ENCODE measurements around the gene FOXO6. TPM values are rescaled to one million over a fixed set of nuclear protein-coding genes. Genes with fewer than 3 reads are reported as not detected.
A peak's percentile ranks its signal among the peaks of the same experiment; 100 is the strongest.

Gene FOXO6
- total RNA-seq, 6 experiments from 2014 or later: 0.12 to 0.55 (median 0.54) TPM; not detected in 3

DNA sequence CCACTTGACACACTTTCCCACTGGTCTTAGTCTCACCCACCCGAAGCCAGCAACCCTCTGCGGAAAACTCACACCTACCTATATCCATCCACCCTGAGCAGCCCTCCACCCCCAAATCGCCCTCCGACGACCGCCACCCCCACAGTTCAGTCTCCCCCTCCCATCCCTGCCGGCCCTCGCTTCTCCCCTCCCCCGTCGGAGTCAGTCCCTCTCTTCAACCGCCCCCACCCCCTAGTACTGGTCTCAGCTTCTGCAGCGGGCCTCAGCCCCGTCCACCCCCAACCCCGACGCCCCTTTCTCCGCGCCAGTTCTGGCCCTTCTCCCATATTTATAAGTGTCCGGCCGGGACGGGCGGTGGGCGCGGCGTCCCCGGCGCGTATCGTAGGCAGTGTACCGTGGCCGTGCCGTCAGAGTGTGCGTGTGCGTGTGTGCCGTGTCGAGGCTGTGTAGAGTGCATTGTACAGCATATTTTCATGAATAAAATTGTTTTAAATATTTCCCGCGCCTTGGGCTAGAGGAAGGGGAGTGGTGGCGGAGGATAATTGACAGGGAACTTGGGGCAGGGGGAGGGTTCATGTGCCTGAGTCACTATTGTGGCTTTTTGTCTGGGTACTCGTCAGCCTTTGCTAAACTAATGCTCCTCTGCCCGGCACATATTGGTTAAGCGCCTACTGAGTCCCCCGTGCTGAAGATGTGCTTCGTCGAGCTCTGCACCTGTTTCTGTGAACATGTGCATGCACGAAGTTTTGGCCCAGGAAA is 22.0 kb downstream of the FOXO6 start:
- no peak overlapping the region for H3K27ac ChIP-seq
- intact Hi-C loops (cut with DNase I): no loop called here
- 9% methylated on average over 42 of the region's 45 CpGs for WGBS (ENCODE audit: insufficient coverage, low coverage, low lambda C conversion rate, missing lambda C conversion rate)
- no peak for DNase-seq
- peaks cover 0 to 11% (median 0%) of the 10 kb centered on the region in 4 donors for H3K4me1 ChIP-seq
- peaks cover 0 to 16% of the 10 kb centered on the region in 2 donors for H3K27me3 ChIP-seq
- H3K9me3 ChIP-seq: no peaks in the 10 kb centered on the region
- no peak for ATAC-seq
- TF ChIP-seq POLR2A (IDR thresholded peaks at IDR 0.05): no peak
- peak overlapping the region in 1 of 3 donors; percentile 43 for H3K4me3 ChIP-seq
- H3K36me3 ChIP-seq: no peaks in the 10 kb centered on the region

DNA sequence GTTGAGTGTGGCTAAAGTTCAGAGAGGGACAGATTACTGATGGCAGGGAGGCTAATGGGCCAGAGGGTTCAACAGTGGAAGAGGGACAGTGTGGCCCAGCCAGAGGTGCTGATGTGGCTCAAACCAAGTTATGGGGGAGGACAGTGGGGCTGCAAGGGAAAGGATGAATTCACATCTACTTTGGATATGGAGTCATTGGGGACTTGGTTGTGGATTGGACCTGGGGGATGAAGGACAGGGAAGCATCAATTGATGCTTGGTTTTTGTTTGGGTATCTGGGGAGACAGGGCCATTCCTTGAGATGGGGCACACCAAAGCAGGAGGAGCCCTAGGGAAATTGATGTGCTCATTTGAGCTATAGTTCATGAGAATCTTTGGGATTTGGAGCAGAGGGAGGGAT is 23.3 kb downstream of the FOXO6 start:
- intact Hi-C loops (cut with DNase I): no loop called here
- ATAC-seq (no peak), DNase-seq (no peak)
- H3K4me3 ChIP-seq: no peak overlapping the region
- H3K9me3 ChIP-seq: no peaks in the 10 kb centered on the region
- peaks cover 0 to 11% (median 0%) of the 10 kb centered on the region in 4 donors for H3K4me1 ChIP-seq
- H3K36me3 ChIP-seq: no peaks in the 10 kb centered on the region
- peaks cover 0 to 16% of the 10 kb centered on the region in 2 donors for H3K27me3 ChIP-seq
- no peak overlapping the region for H3K27ac ChIP-seq
- no peak for TF ChIP-seq POLR2A (IDR thresholded peaks at IDR 0.05)
- TF ChIP-seq, protein P1, sequence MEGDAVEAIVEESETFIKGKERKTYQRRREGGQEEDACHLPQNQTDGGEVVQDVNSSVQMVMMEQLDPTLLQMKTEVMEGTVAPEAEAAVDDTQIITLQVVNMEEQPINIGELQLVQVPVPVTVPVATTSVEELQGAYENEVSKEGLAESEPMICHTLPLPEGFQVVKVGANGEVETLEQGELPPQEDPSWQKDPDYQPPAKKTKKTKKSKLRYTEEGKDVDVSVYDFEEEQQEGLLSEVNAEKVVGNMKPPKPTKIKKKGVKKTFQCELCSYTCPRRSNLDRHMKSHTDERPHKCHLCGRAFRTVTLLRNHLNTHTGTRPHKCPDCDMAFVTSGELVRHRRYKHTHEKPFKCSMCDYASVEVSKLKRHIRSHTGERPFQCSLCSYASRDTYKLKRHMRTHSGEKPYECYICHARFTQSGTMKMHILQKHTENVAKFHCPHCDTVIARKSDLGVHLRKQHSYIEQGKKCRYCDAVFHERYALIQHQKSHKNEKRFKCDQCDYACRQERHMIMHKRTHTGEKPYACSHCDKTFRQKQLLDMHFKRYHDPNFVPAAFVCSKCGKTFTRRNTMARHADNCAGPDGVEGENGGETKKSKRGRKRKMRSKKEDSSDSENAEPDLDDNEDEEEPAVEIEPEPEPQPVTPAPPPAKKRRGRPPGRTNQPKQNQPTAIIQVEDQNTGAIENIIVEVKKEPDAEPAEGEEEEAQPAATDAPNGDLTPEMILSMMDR (IDR thresholded peaks at IDR 0.05): no peak

DNA sequence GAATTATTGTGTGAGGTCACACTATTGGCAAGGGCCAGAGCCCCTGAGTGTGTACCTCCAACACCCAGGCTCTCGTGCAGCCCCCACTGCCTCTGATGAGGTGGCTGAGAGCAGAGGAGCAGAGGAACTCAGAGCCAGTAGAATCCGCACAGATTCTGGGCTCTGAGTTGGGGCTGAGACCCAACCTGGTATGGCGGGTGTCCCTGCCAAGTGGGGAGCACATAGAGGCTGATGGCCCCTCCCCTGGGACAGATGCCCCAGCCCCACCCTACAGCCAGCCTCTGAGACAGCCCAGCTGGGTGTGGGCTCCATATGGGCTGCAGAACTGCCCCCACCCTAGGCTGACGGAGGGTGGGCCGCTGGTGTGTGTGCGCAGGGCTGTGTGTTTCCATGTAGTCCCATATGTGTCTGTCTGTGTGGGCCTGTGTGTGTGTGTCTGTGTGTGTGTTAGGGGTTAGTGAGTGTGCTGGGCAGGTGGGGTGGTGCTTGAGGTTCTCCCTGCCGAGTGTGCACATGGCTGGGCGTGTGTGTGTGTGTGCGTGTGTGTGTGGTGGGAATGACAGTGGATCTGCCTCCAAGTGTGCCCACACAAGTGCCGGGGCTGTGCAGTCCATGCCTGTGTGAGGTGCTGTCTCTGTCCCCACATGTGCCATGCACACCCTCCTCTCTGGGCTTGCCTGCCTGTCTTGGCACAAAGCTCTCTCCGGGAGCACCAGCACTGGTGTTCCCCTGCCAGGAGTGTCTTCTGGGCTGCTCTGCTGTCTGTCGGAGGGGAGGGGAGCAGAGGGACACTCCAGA is 24.4 kb downstream of the FOXO6 start:
- intact Hi-C loops (cut with DNase I): no loop called here
- Histone ChIP-seq H3K9me3 (no peaks in the 10 kb centered on the region), H3K4me3 (no peak overlapping the region), H3K4me1 (peaks cover 0 to 7% (median 0%) of the 10 kb centered on the region in 4 donors), H3K27ac (no peak overlapping the region), H3K27me3 (peaks cover 0 to 10% of the 10 kb centered on the region in 2 donors), H3K36me3 (no peaks in the 10 kb centered on the region)
- ATAC-seq (no peak), DNase-seq (no peak)
- 51% methylated on average over 6 of the region's 12 CpGs for WGBS (ENCODE audit: insufficient coverage, low coverage, low lambda C conversion rate, missing lambda C conversion rate)
- TF ChIP-seq, protein P1 (IDR thresholded peaks at IDR 0.05): no peak
- no peak for TF ChIP-seq POLR2A (IDR thresholded peaks at IDR 0.05)

DNA sequence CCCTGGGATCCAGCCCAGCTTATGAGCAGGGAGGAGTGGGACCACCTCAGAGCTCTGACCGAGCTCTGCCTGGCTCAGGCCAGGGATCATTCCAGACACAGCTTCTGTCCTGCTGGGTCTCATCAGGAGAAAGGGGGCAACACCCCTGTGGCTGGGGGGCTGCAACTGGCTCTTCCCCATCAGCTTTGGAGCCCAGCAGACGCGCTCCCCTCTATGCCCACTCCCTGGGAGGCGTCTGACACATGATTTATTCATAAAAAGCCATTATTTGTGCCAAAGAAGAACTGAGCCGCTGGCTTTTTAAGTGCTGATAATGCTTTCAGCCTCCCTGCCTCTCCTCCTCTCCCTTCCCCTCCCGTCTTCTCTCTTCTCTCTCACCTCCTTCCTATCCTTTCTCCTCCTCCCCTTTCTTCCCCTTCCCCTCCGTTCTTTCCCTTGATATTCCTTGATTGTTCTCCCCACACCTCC is 25.0 kb downstream of the FOXO6 start:
- WGBS (ENCODE audit: insufficient coverage, low coverage, low lambda C conversion rate, missing lambda C conversion rate): 71% methylated on average over 2 of the region's 7 CpGs
- H3K9me3 ChIP-seq: no peaks in the 10 kb centered on the region
- intact Hi-C loops (cut with DNase I): no loop called here

More for the DNA sequence above, 25.0 kb downstream of the FOXO6 start:
- Histone ChIP-seq H3K27ac (no peak overlapping the region), H3K4me3 (no peak overlapping the region), H3K36me3 (no peaks in the 10 kb centered on the region), H3K4me1 (peaks cover 0 to 3% (median 0%) of the 10 kb centered on the region in 4 donors), H3K27me3 (peaks cover 0 to 4% of the 10 kb centered on the region in 2 donors)
- DNase-seq (no peak), ATAC-seq (no peak)
- TF ChIP-seq POLR2A (IDR thresholded peaks at IDR 0.05): no peak
- TF ChIP-seq, protein P1 (IDR thresholded peaks at IDR 0.05): no peak

Data from right lobe of liver (tissue), 6 donors.